H7 (cell line): ENCODE results near the gene C1orf146. TPM values are rescaled to one million over a fixed set of nuclear protein-coding genes. Genes with fewer than 3 reads are reported as not detected.

ENCODE experiments used
- total RNA-seq: library from RNA; depleted of rRNA; stranded (reverse); fragments of >200 nt; shearing (Covaris generic); gene quantifications from 2 replicates; pipeline ENCODE4 v1.2.3, GENCODE V29; 2014; rRNA removed

Gene C1orf146
- total RNA-seq, 1 experiment from 2014 or later, result not detected

Other genes with a start within 250 kb of the C1orf146 start
- gene EPHX4, start 187.9 kb upstream of the C1orf146 start, total RNA-seq, result 0.14 and 0.63 TPM in 2 replicates
- gene SETSIP, start 142.5 kb upstream of the C1orf146 start, total RNA-seq, result 0.52 TPM in 1 of 2 replicates, not detected in the other
- 3.0 and 7.9 TPM in 2 replicates for gene BTBD8, start 137.6 kb upstream of the C1orf146 start, total RNA-seq
- 23.2 and 31.3 TPM in 2 replicates for gene GLMN, start 81.1 kb downstream of the C1orf146 start, total RNA-seq
- gene RPAP2, start 81.1 kb downstream of the C1orf146 start, total RNA-seq, result 28.3 and 35.4 TPM in 2 replicates